ENCODE results near the gene XAF1.
"Not testable (repeated sequence)": the region's sequence is repeated elsewhere in the genome, so short reads cannot be mapped to it uniquely, and the experiment has no call there.

DNA sequence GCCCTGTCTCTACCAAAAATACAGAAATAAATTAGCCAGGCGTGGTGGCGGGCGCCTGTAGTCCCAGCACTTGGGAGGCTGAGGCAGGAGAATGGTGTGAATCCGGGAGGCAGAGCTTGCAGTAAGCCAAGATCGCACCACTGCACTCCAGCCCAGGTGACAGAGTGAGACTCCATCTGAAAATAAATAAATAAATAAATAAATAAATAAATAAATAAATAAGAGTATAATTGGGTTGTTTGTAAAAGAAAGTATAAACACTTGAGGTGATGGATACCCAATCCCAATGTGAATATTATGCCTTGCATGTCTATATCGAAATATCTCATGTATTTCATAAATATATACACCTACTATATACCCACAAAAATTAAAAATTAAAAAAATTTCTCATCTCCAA lies 9.2 kb upstream of the XAF1 start:
- not testable (repeated sequence) for TF ChIP-seq ZNF274 (IDR thresholded peaks at IDR 0.05; ENCODE audit: low read depth, low read length); YY1 (IDR thresholded peaks at IDR 0.05; ENCODE audit: insufficient read depth, insufficient read length)

Data from NT2/D1 (cell line).